Heart right ventricle (tissue), 16 donors: ENCODE data around the gene ACAP3. TPM values are rescaled to one million over a fixed set of nuclear protein-coding genes. Genes with fewer than 3 reads are reported as not detected.
"Not testable (repeated sequence)": the region's sequence is repeated elsewhere in the genome, so short reads cannot be mapped to it uniquely, and the experiment has no call there.

Experiments
- ATAC-seq, 8 donors: fragments of 200-7000 bp; cut with Tn5 transposase; one replicate each; pipeline ENCODE4 v1.9.1; 2020; ENCODE audit warnings: mild to moderate bottlenecking in 8 of 8, moderate library complexity in 8 of 8, moderate number of reproducible peaks in 1 of 8
- DNase-seq, 2 donors: peaks; one replicate each; pipeline ENCODE4 v3.0.0-alpha.2; 2020
- H3K27ac ChIP-seq, 10 donors: fragments of 200-600 bp; sonication (generic) in 2 of 10; one replicate each; pipeline versions ENCODE4 v1.5.0 to v1.8.0; 2020 to 2022; ENCODE audit warnings: mild to moderate bottlenecking in 3 of 10
- H3K27me3 ChIP-seq, 7 donors: fragments of 200-600 bp; one replicate each; pipeline ENCODE4 v1.8.0; 2021 to 2022; ENCODE audit warnings: mild to moderate bottlenecking in 2 of 7
- H3K36me3 ChIP-seq, 9 donors: fragments of 200-600 bp; sonication (generic) in 1 of 9; one replicate each; pipeline versions ENCODE4 v1.5.0 to v1.8.0; 2020 to 2022; ENCODE audit warnings: mild to moderate bottlenecking in 2 of 9
- H3K4me1 ChIP-seq, 9 donors: fragments of 200-600 bp; sonication (generic) in 1 of 9; one replicate each; pipeline versions ENCODE4 v1.5.0 to v1.8.0; 2020 to 2022; ENCODE audit warnings: mild to moderate bottlenecking in 4 of 9
- H3K4me3 ChIP-seq, 10 donors: fragments of 200-600 bp; sonication (generic) in 2 of 10; one replicate each; pipeline versions ENCODE4 v1.5.0 to v1.8.0; 2020 to 2022; ENCODE audit warnings: mild to moderate bottlenecking in 7 of 10, moderate library complexity in 2 of 10
- H3K9me3 ChIP-seq, 11 donors: fragments of 200-600 bp in 10 of 11; sonication (generic) in 2 of 11; one replicate each; pipeline versions ENCODE4 v1.5.0 to v1.8.0; 2013 to 2022; ENCODE audit warnings: mild to moderate bottlenecking in 2 of 11, control low read depth in 1 of 11, moderate library complexity in 1 of 11
- WGBS, 2 donors: extraction: QIAGEN DNeasy Blood & Tissue Kit; methylation state at CpG; one replicate each; pipeline ENCODE4 v1.1.7; 2013; ENCODE audit warnings: inconsistent platforms in 1 of 2; 5-methylcytosine and 5-hydroxymethylcytosine counted together
- intact Hi-C, 10 donors: fragments of 100-400 bp; cut with DNase I; formaldehyde crosslinking; loops; one replicate each; pipeline versions ENCODE4 v1.11.1 to v1.14.2; 2022
- polyA plus RNA-seq, 2 donors: library from polyadenylated mRNA; stranded (reverse); fragments of 200-250 nt; gene quantifications; one replicate each; pipeline ENCODE4 v1.2.3, GENCODE V29; 2013
- total RNA-seq, 10 donors: library from RNA; stranded (reverse); fragmentation: NEBNext Ultra II Directional in 3 of 10; extraction: Animal tissue kit (Norgen Biotek cat#: 25700) in 3 of 10; gene quantifications; one replicate each; pipeline versions ENCODE4 v1.2.1 to v1.2.4, GENCODE V29; 2021 to 2023
- TF ChIP-seq, protein P1 (sequence below), 9 donors: fragments of 200-600 bp; sonication (generic) in 2 of 9; IDR thresholded peaks; one replicate each; pipeline versions ENCODE4 v1.5.0 to v1.8.0; 2021 to 2022; ENCODE audit warnings: antibody characterized with exemption in 9 of 9, mild to moderate bottlenecking in 5 of 9, moderate library complexity in 1 of 9
- donor health status: Arrhythmogenic right ventricular cardiomyopathy.
- donor health status: ischemic (EF 13 %, LVEDD 7.1; RV severe dilation, severe dysfunction).
- donor health status: healthy with polysubstance abuse.
- donor health status: DM: no; HTN: yes; CAD: no.
- donor health status: DM: no; HTN: no; CAD: no.
- donor health status: ischemic (EF 25% LVEDD 6.9; RV normal size, moderate dysfunction).
- donor health status: ischemic (EF 25% LVEDD 5.7; RV mildly dilated, moderate dysfunction).
- donor health status: healthy.
- donor health status: DM: yes; HTN: yes; CAD: no.
- donor health status: Ischemic cardiomyopathy.
- donor health status: ischemic (EF 35%, LVEDD 5.7; RV mildly dilated, moderate dysfunction).
- donor health status: nonischemic (EF 11% LVEDD 7.7; RV severe dilation, severe dysfunction).
- donor health status: DM: yes; HTN: yes; CAD: no.
- donor health status: PGD.
- donor health status: ischemic (EF 29% LVEDD 5.4; RV normal size, mild dysfunction).
- donor health status: nonischemic (EF 23%, LVEDD 6.1; RV moderate dilation, normal function).

Gene ACAP3
- total and polyA plus RNA-seq, 12 donors, result 22.2 to 152 (median 30.4) TPM

DNA sequence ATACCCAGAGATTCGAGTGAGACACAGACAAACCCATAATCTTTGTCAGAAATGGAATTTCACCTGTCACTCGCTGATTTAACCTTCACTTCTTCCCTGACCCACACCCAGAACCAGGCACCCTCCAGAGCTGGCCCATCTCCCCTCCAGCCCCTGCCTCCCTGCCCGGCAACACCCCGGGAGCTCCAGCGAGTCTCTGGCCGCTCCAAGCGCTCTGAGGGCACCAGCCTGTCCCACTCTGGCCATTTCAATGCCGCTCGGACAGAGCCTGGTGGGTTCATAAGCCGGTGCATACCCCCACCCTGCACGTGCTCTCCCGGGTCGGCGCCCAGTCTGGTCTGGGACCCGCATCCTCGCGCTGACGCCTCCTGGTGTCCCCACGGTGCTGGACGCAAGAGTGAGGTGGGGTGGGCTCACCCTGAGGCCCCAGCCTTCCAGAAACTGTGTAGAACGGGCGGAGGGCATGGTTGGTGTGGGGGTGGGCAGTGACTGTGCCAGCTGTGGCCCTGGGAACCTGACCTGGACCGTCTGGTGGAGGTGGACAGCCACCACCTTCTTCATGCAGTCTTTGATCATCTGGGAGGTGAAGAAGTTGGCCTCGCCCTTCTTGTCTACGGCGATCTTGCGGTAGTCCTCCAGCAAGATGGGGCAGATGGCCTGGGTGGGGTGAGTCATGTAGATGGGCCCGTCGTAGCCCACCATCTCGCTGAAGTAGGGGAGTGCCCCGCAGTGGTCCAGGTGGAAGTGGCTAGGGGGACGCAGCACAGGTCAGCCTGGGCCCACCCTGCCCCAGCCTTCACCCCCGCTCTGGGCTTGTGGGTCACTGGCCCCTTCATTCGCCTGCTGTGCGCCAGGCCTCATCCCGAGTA, 11.3 kb upstream of the ACAP3 start:
- intact Hi-C loops, result no loop called here
- H3K27me3 ChIP-seq, result no peaks in the 10 kb centered on the region
- no peaks in the 10 kb centered on the region for H3K9me3 ChIP-seq
- peaks cover 0 to 52% (median 38%) of the 10 kb centered on the region in 9 donors for H3K4me1 ChIP-seq
- DNase-seq, result no peak
- no peak overlapping the region for H3K4me3 ChIP-seq
- TF ChIP-seq, protein P1, sequence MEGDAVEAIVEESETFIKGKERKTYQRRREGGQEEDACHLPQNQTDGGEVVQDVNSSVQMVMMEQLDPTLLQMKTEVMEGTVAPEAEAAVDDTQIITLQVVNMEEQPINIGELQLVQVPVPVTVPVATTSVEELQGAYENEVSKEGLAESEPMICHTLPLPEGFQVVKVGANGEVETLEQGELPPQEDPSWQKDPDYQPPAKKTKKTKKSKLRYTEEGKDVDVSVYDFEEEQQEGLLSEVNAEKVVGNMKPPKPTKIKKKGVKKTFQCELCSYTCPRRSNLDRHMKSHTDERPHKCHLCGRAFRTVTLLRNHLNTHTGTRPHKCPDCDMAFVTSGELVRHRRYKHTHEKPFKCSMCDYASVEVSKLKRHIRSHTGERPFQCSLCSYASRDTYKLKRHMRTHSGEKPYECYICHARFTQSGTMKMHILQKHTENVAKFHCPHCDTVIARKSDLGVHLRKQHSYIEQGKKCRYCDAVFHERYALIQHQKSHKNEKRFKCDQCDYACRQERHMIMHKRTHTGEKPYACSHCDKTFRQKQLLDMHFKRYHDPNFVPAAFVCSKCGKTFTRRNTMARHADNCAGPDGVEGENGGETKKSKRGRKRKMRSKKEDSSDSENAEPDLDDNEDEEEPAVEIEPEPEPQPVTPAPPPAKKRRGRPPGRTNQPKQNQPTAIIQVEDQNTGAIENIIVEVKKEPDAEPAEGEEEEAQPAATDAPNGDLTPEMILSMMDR (IDR thresholded peaks at IDR 0.05), result no peak
- H3K36me3 ChIP-seq, result peaks cover 0 to 76% (median 23%) of the 10 kb centered on the region in 9 donors
- peak in 2 of 8 donors; percentile 1 to 10 for ATAC-seq
- WGBS, 2 donors, result 90% methylated on average over 36 of the region's 36 CpGs
- H3K27ac ChIP-seq, result peak overlapping the region in 8 of 10 donors; percentile 6 to 71 (median 34)

DNA sequence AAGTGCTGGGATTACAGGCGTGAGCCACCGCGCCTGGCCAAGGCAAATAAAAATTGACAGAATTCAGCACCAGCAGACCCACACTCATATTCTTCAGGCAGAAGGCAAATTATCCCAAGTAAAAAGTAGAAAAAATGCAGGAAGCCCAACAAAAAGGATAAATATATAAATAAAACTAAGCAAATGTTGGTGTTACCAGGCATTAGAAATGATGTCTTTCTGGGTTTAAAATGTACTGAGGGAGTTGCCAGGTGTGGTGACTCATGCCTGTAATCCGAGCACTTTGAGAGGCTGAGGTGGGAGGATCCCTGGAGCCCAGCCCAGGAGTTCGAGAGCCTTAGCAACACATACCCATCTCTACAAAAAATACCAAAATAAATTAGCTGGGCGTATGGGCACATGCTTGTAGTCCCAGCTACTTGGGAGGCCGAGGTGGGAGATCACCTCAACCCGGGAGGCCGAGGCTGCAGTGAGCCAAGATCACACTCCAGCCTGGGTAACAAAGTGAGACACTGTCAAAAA, 10.5 kb upstream of the ACAP3 start:
- TF ChIP-seq, protein P1 (IDR thresholded peaks at IDR 0.05), result no peak
- WGBS, 2 donors, result 61 to 65% methylated on average over 9 of the region's 9 CpGs
- H3K27ac ChIP-seq, result peak overlapping the region in 9 of 10 donors; percentile 11 to 73 (median 48)
- H3K4me1 ChIP-seq, result peaks cover 0 to 47% (median 33%) of the 10 kb centered on the region in 9 donors
- H3K9me3 ChIP-seq, result no peaks in the 10 kb centered on the region
- peaks cover 4 to 85% (median 31%) of the 10 kb centered on the region in 9 donors for H3K36me3 ChIP-seq
- no peak overlapping the region for H3K4me3 ChIP-seq
- intact Hi-C loops, result no loop called here
- no peaks in the 10 kb centered on the region for H3K27me3 ChIP-seq
- DNase-seq, result peak; percentile 70 to 72
- ATAC-seq, result peak; percentile 37 to 81 (median 62)

DNA sequence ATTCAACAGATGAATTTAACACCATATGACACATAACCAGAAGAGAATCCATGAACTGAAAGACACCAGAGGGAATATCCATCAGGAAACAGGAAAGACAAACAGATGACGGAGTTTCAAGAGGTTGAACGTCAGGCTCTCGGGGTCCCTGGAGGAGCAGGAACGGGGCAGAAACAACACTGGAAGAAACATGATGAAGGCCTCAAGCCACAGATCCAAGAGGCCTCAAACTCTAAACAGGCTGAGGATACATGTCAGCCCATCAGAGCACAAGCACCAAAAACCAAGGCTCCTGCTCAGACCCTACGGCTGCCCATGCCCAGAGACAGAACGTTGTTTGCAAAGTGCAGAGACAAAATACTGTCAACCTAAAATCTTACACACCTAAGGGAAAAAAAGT, 9.7 kb upstream of the ACAP3 start:
- Histone ChIP-seq H3K27ac (peak overlapping the region in 7 of 10 donors; percentile 21 to 73 (median 51)), H3K4me3 (no peak overlapping the region), H3K27me3 (no peaks in the 10 kb centered on the region), H3K36me3 (peaks cover 4 to 92% (median 38%) of the 10 kb centered on the region in 9 donors), H3K9me3 (no peaks in the 10 kb centered on the region), H3K4me1 (peaks cover 0 to 40% (median 27%) of the 10 kb centered on the region in 9 donors)
- TF ChIP-seq, protein P1 (IDR thresholded peaks at IDR 0.05), result no peak
- WGBS, 2 donors, result 90 to 91% methylated on average over 6 of the region's 6 CpGs
- ATAC-seq (no peak), DNase-seq (no peak)
- intact Hi-C loops, result no loop called here

DNA sequence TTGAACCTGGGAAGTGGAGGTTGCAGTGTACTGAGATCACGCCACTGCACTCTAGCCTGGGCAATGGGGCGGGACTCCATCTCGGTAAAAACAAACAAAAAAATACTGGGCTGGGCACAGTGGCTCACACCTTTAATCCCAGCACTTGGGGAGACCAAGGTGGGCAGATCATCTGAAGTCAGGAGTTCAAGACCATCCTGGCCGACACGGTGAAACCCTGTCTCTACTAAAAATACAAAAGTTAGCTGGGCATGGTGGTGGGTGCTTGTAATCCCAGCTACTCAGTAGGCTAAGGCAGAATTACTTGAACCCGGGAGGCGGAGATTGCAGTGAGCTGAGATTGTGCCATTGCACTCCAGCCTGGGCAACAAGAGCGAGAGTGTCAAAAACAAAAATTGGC, 8.5 kb upstream of the ACAP3 start:
- WGBS, 2 donors, result 91 to 92% methylated on average over 8 of the region's 8 CpGs
- DNase-seq, H3K9me3 ChIP-seq, ATAC-seq, H3K4me3 ChIP-seq, H3K27me3 ChIP-seq, intact Hi-C loops, H3K27ac ChIP-seq: not testable (repeated sequence)
- H3K4me1 ChIP-seq, result peaks cover 0 to 29% (median 20%) of the 10 kb centered on the region in 9 donors
- H3K36me3 ChIP-seq, result peaks cover 4 to 96% (median 46%) of the 10 kb centered on the region in 9 donors
